SKM-1 (cell line): ENCODE results near the gene MAN1A1.
A peak's percentile ranks its signal among the peaks of the same experiment; 100 is the strongest.
"Not testable (repeated sequence)": the region's sequence is repeated elsewhere in the genome, so short reads cannot be mapped to it uniquely, and the experiment has no call there.

Experiments used
- DNase-seq: peaks from one replicate; lab custom pipeline; 2025; ENCODE audit not compliant: unreplicated experiment; lab: John Stamatoyannopoulos, UW

Gene MAN1A1

DNA sequence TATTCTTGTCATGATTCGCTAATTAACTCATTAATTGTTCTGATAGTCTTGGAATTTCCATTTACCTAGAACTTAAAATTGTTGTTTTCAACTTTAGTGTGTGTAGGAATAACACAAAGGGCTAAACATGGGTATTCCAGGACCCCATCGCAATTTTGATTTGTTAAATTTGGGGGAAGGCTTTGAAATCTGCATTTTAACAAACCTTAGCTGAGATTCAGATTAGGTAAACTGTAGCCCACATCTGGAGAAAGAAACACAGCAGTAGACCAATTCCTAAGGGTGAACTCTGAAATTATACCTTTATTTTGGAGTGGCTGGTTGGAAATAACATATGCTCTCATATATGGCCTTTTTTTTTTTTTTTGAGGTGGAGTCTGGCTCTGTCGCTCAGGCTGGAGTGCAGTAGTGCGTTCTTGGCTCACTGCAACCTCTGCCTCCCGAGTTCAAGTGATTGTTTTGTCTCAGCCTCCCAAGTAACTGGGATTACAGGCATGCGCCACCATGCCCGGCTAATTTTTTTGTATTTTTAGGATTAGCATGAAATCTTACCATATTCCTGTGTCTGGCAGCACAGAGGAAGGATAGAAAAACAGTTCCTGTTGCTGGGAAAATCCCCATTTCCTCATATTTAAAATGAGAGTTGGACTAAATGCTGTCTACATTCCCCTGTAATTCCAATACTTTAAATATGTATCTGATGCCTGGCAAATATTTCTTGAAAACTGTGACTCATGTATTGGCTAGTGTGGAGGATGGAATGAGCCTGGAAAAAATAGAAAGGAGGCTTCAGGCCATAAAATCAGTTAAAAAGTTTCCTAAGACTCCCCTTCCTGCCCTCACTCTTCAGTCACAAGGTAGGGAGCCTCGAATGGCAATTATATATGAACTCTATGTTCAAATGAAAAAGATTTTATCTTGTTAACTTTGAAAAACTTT is 174.4 kb downstream of the MAN1A1 start:
- DNase-seq: no peak

DNA sequence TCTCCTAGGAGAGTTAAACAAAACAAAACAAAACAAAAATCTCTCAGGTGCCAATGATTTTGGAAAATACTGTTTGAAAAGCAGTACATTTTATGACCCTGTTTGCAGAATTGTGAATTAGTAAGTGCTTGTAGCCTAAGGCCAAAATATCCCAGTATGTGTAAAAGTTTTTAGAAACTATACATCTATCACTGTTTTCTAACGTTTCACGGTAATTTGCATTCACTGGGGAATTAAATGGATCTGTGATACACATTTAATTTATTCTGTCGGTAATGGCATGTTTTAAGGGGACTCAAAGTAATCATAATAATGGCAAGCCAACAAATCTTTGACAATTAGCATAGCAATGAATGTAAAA is 175.5 kb downstream of the MAN1A1 start:
- no peak for DNase-seq

DNA sequence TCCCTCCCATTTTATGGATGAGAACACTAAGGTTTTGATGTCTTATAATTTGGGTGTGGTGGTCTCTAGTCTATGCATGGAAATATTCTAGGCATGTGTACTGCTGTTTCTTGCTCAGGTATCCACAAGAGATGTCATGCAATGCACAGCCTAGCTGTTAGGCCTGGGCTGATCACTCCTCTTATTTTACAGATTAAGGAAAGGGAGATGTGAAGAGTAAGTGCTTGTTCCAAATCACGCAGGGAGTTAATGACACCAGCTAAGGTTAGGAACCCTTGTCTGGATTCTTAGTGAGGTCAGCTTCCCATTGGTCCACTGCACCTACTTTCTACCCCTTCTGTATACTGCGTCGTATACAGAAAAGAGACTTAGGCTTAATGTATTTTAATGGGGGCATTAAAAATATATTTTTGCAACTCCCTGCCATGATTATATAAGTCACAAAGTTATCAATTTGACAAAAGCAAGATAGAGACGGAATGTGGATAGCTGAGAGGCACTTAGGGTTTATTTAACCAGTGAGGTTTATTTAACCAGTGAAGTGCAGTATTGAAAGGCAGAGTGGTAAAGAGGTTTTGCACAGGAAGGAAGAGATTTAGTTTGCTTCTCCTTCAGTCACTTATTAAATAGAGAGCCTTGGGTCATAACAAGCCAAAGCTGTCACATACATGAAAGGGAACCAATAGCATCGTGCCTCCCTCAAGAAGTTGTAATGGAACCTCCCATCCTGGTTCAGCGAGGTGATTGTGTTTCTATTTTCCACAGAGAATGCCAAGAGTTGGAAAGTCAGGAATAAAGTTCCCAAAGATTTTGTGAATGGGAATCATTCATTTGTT is 176.1 kb downstream of the MAN1A1 start:
- DNase-seq: no peak

DNA sequence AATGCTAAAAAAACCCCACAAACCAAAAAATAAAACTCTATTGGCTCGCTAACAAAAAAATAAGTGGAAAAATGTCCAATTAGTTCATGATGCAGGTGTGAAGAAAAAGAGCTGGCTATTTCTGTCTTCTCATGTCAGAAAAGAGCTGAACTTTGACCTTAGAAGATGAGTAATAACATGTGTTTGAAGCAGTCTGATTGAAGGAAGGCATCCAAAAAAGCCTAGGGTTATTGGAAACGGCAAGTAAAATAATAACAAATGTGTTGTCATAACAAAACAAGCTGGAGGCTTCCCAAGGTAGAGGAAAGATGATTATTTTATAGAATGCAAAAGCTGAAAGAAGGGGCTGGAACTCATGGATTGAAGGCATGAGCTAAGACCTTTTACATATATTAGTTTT is 176.7 kb downstream of the MAN1A1 start:
- no peak for DNase-seq

DNA sequence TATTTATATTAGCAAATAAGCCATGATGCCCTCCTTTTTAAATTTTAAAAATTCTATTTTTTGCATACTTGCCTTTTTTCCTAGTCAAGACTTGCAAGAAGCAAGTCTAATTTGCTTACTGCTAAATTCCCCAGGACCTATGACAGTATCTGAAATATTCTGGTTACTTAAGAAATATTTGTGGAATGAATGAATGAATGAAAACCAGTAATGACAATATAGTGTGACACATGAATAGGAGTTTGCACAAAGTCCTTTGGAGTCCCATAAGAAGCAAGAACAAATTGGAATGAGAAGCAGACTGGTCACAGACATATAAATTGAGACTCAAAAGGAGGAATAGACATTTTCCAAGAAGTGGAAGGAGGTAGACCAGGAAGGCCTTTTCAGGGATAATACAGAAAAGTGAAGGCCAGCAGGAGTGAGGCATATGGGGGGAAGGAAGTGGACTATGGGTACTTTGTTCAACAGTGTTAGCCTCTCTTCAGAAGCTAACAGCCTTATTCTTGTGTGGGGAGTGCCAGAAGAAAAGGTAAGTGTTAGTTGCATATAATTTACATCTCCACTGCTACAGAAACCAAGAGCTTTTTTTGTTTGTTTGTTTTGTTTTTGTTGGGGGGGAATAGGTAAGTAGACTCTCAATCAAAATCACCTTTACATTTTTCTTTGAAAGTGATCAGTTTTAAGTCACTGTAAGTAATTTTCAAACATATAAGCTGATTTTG is 177.5 kb downstream of the MAN1A1 start:
- DNase-seq: no peak

DNA sequence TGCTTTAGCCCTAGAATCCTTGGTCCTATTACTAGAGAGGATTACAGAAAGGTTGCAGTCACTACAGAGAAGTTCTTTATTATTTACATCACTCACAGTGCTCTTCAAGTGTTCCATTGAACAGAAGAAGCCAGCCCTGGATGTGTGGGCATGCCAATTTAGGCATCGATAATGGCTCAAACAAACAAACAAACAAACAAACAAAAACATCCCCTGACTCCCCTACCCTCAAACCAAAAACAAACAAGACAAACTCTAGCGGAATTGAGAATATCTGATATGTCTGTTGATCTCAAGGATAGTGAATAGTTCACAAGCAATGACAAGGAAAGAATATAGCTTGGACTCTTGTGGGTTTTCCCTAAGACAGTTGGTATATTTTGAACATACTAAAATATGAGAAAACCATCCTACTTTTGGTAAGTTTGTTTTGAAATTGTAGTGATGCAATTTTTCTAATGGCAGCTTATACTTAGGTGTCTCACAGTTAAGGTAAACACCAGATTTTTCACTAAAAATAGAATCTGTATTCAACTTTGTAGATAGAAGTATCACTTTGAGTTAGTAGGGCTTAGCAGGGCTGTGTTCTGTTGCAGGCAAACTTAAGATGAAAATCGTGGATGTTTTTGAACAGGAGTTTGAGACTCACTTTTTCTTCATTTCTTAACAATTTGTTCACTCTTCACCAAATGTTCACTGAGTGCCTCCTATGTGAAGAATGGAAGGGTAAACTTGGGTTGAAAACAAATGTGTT is 178.3 kb downstream of the MAN1A1 start:
- DNase-seq: no peak

DNA sequence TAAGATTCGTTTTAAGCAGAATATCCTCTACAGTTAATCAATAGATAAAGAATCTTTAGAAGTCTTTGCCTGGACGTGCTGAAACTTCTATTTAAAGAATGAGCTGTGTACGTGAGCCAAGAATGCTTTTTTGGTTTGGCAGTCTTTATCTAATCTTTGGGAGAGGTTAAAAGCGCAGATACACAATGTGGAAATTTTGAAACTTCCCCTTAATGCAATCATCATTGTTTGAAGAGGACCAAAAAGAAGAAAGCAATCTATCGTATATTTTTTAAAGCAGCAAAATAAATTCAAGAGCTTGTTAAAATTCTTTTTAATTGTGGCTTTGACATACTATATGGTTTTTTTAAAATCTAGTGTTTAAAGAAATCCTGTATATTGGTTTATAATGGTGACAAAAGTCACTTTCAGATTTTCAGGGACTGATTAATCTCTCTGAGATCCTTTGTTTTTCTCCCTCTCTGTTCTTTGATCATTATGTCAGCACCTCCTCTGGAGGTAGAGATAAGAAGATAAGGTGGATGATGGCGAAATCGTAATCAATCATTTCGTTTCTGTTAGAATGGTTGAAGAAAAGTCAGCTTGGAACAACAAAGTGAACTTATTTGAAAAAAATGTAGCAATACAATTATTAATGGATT is 179.0 kb downstream of the MAN1A1 start:
- peak; percentile 25 for DNase-seq

DNA sequence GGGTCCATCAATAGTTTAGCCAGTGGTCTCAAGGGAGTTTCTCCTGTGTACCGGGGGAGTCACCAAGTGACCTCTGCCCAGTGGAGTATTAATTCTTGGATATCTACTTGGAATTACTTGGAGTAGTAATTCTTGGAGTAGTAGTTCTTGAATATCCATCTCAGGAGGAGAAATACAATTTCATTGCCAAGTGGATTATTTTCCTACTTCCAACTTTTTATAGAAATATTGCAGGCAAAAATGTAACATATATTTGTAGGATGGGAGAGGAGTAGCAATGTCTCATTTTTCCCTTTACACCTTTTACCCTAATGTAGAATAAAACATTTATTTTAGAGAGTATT is 179.5 kb downstream of the MAN1A1 start:
- no peak for DNase-seq

DNA sequence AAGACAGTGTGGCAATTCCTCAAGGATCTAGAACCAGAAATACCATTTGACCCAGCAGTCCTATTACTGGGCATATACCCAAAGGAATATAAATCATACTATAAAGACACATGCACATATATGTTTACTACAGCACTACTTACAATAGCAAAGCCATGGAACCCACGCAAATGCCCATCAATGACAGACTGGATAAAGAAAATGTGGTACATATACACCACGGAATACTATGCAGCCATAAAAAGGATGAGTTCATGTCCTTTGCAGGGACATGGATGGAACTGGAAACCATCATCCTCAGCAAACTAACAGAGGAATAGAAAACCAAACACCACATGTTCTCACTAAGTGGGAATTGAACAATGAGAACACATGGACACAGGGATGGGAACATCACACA is 180.2 kb downstream of the MAN1A1 start:
- DNase-seq: not testable (repeated sequence)

DNA sequence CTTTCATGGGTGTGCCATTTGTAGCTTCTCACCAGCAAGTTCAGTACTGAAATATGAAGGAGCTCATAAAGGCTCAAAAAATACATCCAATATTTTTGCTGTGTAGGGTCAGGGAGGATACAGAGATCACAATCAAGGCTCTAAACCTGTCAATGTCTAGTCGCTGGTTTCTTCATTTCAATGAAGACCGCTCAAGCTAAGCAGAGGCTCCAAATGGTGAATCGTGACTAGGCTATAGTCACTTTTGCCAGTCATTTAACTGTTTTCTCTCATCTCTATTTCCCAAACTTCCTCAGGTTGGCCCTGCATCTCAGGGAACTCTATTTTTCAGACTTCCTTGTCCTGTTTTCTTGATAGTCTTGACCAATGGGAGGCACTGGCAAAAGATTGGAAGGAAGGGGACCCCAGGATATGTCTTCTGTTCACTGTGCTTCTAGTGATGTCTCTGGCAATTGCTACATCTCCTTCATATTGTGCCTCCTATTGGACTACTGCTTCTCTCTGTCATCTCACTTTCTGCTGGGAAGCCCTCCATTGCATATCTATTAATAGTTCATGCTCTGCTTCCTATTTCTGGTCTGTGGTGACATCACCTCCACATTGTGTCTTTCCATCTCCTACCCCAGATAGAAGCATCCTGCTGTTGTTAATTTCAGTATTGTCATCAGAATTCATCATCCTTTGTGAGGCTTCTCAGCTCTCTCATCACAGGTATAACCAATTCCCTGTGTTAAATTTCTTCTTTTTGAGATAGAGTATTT is 183.4 kb downstream of the MAN1A1 start:
- DNase-seq: no peak

DNA sequence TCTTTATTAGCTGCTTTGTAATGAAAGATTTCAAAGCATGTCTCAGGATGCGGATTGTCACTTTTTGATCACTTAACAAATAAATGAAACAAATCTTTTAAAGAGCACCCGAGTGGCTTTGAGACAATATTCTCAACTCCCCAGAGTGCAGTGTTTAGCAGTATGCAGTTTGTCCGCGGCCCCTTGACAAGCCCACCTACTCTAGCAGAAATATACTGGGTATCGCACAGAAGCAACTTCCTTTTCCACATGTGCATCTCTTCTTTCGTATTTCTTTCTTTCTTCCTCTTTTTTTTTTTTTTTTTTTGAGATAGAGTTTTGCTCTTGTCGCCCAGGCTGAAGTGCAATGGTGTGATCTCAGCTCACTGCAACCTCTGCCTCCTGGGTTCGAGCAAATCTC is 186.6 kb downstream of the MAN1A1 start:
- DNase-seq: no peak

DNA sequence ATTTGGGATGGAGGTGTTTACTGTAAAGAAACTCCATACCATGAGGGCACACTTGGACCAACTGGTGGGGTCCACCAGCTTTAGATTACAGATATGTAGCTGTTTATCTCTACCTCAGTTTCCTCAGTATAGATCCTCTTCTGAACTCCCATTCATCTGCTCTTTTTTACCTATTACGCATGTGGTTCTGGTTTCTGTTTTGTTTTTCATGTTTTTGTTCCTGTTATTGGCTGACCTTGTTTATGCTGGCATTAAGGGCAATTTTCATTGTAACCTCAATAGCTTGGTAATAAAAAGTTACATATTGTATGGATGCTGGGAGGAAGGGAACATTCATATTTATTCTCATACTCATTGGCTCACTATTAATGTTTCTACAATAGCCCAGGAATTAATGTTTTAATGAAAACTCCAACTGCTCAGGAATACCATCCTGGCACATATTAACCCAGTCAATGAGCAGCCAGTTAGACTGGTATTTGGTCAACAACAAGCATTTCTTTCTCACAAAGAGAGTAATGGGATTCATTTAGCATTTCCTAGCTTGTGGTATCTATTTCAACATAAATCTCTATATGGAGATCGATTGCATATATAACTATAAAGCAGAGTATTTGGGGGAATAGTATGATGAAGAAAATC is 187.3 kb downstream of the MAN1A1 start:
- DNase-seq: no peak

DNA sequence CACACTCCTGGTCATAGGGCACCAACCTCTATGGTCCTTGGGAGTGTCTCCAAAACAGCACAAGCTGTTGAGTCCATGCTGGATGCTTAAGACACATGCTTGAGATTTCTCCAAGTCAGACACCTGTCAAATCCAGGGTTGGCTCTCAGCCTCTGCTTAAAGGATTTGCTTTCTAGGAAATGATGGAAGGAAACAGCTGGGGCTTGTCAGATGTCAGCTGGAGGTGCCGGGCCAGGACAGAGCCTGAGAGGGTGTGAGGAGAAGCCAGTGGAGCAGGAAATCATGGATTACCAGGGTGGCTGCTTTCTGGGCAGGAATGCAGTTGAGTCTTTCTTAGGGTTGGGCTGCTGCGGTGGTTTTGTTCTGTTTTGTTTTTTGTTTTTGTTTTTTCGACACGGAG is 188.1 kb downstream of the MAN1A1 start:
- DNase-seq: no peak

DNA sequence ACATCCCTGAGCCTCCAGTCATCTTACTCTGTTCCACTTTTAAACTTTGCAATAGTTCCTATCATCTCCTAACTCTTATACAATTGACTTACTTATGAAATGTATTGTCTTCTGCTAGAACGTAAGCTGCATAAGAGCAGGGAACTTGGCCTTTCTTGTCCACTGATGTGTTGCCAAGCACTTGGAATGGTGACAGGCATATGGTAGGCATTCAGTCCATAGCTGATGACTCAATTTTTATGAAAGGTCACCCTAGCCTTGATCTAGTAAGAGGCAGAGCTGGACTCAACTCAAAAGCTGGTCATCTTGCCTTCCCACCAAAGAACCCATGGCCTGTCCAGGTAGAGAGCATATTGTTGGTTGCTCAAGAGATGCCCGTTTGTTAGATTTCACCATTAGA is 188.7 kb downstream of the MAN1A1 start:
- no peak for DNase-seq

DNA sequence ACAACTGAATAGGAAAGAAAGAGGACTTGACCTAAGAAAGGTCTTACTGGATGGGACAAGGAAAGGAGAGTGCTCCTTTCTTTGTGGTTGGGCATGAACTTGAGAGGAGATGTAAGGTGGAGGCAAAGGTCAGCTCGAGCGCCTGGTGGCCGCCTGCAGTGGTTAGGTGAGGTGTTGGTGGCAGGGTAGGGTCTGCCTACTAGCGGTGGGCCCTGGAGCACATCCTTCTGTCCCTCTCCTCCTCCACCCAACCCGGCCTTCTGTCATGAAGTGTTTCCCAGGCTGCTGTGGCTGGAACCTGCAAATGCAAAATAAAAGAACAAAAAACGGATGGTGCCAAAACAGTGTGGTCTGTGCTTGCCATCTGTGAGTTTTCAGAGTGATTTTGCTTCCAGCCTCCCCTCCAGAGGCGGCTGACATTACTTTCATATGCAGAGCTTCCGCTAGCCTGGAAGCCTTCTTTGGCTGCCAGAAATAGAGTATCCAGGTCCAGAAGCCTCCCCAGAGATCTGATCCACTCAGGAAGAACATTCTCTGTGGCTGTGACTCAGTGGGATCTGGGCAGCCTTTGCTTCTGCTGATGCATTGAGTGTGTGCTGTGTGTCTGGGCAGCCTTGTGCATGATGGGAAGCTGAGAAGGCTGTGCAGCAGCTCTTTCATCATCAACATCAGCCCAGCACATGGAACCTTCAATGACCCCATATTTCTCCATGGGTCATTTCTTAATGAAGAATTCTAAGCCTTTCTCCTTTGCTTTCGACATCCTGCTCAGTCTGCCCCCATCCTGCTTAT is 191.3 kb downstream of the MAN1A1 start:
- DNase-seq: peak; percentile 80

DNA sequence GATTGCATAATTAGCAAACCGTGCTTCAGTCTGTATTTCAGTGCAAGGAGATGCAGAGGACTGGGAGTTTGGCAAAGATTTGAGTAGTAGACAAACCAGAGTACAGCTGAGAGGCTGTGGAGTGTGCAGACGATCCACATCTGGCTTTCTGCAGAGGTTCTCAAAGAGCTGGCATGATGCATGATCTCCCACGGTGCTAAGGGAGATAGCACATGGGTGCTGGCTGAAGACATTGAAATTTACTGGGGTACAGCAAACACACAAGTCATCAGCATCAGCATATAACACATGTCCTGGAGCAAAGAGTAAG is 192.1 kb downstream of the MAN1A1 start:
- DNase-seq: no peak

DNA sequence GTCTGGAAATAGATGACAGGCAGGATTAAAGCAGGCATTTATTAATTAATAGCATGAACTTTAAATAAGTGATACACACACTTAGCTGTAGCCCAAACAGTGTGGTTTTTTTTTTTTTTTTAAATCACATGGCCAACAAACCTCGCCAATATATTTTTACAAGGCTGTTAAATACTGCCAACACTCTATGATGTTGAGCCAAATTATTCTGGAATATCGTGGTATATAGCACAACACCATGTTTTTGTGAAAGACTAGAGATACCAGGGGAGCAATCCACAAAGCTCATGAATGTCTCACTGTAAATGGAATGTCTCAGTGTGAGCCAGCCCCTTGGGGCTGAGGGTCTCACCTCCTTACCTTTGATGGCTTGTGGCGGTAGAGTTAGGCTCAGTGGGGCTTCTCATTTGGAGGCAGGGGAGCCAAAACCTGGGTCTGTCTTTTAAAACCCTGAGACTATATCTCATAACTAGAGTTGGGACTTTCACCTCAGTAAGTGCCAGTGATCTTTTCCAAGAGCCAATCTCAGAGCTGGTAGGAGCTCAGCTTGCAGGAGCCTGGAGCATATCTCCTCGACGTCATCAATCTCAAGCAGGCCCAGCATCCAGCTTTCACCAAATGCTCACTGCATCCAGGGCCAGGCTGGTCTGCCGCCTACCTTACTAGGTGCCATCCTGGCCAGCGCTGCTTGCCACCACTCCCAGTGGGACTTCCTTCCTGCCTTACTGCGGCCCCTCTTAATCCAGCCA is 192.6 kb downstream of the MAN1A1 start:
- no peak for DNase-seq

DNA sequence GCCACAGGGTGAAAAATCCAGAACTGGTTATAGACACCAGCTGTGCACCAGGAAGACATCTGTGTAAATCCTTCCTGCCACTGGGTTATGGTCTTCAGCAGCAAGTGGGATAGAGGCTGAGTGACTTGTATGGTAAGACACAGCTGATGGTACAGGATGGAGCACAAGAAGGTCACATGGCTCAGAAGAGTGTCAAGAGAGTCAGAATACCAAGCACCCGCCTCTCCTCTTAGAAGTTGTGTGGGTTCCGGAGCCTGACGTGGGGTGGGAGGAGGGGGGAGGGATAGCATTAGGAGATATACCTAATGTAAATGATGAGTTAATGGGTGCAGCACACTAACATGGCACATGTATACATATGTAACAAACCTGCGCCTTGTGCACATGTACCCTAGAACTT is 193.5 kb downstream of the MAN1A1 start:
- not testable (repeated sequence) for DNase-seq
